ENCODE results near the gene MYRIP.

The MYRIP gene

DNA sequence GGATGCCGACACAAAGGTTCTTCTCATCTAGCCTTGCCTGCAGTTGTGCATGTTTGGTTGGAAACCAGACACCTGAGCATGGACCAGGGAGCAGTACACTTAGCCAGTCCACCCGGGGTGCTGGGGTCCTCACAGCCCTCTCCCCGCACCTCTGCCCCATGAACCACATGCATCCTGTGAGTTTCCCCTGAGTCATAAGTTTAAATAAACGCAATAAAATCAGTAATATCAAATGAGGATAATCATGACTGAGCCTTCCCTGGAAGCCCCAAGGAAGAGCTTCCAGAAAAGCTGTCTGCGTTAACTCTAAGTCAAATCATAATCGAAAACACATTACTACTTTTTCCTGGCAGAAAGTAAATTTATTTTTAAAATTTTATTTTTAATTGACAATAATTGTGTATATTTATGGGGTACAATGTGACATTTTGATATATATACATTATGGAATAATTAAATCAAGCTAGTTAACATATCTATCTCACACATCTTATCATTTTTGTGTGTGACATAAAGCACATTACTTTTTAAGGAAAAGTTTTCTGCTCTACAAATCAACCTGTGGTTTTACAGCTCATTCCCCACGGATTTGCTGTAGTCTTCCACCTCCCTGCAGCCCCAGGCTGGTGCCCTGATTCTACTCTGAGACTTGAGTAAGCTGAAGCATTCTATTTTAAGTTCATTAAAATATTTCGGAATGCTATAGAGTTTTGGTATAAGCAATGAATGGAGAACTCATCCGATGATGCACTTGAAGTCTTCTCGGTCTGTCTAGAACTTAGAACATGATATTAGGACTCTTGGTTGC lies 334.1 kb downstream of the MYRIP start:
- no peak for DNase-seq

DNA sequence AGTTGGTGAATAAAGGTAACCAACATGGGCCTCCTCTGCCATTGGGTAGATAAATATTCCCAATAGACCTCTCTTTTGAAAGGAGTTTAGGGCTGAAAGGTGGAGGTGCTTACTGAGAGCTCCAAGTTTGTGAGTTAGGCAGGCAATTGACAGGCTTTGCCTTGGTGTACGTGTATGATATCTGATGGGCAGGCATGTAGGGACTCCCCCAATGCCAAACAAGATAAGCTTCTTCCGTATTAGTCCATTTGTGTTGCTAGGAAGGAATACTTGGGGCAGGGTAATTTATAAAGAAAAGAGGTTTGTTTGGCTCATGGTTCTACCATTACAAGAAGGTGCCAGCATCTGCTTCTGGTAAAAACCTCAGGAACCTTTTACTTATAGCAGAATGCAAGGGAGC lies 339.4 kb downstream of the MYRIP start:
- no peak for DNase-seq

DNA sequence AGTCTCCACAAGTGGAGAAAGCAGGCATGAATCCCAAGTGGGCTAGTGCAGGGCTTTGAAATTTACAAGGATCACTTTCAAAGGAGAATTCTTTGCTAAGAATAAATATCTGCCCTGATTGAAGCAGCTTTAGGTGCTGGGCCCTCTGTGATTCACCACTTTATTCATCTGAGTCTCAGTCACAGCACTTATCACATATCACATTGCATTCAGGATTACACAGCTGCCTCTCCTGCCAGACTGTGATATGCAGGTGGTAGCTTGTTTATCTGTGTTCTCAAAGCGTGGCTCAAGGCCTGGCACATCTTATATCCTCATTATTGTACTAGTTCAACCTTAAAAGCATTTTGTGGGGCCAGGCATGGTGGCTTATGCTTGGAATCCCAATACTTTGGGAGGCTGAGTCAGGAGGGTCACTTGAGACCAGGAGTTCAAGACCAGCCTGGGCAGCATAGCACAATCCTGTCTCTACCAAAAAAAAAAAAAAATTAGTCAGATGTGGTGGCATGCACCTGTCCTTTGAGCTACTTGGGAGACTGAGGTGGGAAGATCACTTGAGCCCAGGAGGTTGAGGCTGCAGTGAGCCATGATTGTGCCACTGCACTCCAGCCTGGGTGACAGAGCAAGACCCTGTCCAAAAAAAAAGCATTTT lies 343.2 kb downstream of the MYRIP start:
- peak; percentile 12 for DNase-seq

DNA sequence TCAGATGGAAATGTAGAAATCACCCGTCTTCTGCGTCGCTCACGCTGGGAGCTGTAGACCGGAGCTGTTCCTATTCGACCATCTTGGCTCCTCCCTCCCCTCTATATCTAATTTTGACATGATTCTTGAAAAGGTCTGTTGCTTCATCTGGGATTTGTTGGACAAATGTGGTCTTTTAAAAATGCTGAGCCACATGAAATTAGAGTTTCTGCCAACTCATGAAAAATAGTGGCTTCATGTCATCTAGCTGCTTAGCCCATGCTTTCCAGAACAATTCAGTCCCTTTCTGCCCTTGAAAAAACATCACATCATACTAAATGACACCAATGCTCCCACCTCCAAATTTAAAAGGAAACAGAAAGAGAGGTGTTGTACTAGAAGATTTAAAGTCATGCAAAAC lies 351.5 kb downstream of the MYRIP start:
- DNase-seq, result no peak

DNA sequence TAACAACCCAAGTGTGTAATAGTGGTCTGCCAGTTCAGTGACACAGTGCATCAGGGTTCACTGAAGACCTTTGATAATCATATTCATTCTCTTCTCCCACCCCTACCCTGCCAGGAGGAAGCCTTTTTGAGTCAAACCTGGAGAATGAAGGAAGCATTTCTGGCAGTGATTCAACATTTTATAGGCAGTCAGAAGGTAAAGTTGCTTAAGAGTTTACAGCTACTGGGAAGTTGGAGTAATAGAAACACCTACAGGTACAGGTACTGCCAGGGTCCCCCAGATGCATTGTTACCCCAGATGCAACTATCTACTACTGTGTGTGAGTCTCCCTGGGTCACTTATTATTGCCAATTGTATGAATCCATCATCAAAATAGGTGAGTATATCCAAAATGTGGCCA lies 353.2 kb downstream of the MYRIP start:
- DNase-seq, result no peak

DNA sequence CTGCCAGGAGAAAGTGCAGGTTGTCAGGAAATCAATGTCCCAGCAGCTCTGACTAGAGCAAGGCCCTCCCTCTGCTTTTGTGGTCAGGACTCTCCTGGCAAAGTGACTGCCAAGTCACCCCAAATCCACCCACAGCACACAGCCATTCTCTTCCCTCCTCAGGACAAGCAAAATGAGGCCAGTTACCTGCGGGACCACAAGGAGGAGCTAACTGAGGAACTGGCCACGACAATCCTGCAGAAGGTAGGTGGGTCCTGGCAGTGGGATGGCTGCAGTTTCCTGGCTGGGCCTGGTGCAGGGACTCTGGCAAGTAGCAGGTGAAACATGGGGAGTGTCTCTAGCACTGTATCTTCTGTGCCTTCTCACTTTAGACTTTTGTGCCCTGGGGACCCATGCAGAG lies 357.6 kb downstream of the MYRIP start:
- DNase-seq, result no peak

DNA sequence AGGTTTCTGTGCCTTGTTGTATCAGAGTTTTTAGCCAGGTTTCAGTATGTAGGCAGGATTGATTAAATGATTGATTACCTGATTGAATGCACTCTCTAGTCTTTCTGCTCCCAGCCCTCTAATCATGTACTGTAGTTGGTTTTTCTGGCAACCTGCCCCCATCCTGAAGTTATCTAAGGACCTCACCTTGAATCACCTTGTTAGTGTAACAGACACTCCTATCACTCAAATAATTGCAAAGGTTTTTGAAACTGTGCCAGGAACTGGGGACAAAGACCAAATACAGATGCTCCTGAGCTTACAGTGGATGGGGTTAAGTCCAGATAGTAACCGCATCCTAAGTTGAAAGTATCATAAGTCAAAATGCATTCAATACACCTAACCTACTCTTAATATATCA lies 358.5 kb downstream of the MYRIP start:
- no peak for DNase-seq

DNA sequence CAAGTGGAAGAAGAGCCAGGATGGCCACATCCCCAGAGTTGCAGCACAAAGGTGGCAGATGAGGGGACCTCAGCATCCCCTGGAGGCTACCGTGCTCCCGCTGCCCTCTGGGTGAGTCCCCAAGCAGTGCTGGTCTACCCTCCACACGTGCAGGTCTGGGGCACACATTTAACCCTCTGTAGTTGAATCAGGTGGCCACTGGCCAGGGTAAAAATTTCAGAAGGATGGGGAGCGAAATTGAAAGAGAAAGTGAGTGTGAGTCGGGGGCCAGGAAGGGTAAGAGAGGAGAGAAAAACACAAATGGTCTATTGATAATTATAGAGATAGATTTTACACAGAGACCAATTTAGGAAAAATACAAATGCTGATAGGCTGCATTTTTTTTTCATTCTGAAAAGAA lies 360.6 kb downstream of the MYRIP start:
- DNase-seq, result no peak

DNA sequence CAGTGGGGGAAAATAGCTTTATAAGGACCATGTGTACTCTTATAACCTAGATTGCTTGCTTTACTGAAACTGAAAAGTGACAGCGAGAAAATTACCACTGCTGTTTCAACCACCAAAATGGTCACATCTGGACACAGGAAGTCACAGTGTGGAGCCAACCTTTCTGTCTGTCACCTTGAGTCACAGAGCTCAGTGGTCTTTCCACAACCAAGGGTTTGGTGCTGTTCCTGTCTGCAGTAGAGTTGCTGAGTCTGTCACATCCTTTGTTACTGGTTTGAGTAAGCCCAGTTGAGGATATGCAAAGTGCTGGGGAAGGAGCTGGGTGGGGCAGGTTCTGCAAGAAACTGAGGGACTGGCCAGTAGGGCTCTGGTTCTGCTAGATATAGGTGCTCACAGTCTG lies 361.0 kb downstream of the MYRIP start:
- DNase-seq, result no peak

DNA sequence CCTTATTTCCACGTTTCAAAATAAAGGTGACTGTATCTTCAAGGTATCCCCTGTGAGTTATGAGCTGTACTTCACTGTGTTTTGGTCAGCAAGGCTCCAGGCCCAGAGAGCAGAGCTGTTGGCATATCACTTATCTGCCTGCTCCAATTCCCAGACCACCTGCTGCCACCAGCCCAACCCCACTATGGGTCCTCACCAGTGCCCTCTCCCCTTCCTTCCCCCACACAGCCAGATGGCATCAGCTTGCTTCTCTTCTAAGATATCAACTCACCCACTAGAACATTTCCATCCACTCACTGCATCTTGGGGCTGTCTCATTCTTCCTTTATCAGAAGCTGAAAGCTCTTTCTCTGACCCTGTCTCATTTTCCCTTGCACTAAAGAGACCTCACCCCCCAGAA lies 363.2 kb downstream of the MYRIP start:
- DNase-seq, result no peak

DNA sequence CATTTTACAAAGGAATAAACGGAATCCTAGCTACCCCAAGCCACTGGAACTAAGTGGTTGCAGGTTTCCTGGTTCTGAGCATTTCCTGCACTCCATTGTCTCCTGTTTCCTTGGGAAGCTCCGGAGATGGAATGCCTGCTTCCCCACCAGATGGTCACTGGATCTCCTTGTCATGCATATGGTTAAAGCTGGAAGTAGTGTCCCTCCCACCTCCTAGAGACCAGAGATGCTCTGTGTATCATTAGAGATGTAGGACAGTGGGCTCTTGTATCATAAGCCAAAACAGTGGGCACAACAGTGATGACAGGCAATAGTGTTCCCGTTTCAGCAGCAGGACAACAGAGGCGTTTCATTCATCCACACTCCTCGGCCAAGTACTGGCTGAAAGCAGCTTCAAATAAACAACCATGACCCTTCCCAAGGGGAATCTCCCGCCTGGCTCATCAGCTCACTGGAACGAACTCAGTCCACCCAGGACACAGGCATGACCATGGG lies 363.9 kb downstream of the MYRIP start:
- DNase-seq, result no peak

DNA sequence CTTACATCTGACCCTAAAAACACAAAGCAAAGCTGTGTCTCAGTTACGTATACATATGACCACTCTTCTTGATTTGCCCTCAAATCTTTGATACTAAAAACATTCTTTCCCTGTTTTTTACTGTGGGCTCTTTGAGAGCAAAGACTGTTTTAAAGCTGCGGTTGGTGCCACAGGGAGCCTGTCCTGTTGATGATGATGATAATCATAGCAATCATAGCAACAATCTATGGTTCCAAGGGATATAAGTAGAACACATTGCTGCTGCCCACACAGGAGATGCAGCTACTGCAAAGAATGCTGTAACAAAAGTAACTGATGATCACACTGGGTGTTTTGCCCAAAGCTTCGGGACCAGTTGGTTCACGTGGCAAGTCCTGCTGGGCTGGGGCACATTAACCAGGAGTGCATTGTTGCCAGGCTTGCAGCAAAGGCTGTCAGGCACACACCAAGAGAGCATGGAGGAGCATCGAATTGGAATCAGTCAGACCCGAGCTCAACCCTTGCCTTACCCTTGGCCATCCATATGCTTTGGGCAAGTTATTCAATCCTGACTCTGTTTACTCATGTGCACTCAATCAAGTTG lies 368.7 kb downstream of the MYRIP start:
- no peak for DNase-seq

DNA sequence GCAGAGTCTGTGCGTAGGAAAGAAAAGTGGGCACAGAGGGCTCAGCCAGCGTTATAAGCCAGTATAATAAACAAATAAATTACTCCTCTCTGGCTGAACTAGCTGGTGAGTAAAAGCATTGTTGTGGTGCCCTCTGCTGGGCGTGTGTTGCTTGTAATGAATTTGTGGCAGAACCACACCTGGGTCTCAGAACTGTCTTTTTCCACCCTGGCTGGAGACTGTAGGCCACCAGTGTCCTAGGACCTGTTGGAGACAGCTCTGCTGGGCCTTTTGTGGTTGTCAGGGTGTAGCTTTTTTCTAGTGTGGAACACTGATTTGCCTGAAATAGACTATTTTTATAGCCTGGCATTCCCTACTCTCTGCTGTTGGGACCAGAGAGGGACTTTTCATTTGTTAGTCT lies 369.6 kb downstream of the MYRIP start:
- DNase-seq, result no peak

DNA sequence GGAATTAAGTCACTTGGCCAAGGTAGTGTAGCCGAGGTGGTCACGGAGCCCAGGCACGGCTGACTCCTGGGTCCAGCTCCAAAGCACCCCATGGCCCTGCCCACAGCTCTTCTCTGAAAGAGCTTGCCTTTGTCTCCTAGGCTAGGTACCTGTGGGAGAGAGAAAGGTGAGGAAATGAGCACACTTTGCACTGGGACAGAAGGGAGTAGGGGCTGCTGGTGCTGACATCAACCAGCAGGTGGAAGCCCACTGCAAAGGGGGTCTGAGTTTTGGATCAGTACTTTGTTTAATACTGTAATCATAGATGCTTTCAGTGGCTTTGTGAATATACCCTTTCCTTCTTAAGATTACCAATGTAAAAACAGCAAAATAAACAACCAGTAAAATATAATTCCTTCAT lies 371.8 kb downstream of the MYRIP start:
- DNase-seq, result no peak

DNA sequence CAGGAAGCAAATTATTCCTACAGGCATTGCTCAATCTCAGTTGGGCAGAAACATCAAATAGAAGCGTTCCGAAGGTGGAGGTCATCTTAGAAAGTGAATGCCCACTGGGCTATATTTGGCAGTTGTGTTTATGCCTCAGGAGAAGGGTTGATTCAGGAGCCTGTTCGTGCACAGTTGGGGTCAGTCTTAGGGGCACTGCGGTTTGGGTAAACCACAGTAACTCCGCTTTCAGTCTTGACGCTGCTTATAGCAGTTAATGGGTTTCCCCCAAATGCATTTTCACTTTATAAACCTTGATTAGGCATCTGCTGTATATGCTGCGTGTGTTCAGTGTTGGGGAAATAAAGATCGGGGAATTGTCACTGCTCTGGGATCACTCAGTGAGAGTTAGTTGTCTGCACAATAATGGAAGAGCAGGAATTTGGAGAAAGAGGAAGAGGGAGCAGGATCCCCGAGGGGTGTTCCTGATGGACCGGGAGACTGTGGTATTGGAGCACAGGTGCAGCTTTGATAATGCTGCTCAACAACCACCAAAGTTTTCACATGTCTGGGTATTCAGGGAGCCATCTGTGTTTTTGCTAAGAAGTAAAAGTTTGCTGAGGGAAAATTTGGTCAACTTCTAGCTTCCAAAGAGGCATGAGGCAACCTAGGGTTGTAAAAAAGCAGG lies 375.8 kb downstream of the MYRIP start:
- no peak for DNase-seq

DNA sequence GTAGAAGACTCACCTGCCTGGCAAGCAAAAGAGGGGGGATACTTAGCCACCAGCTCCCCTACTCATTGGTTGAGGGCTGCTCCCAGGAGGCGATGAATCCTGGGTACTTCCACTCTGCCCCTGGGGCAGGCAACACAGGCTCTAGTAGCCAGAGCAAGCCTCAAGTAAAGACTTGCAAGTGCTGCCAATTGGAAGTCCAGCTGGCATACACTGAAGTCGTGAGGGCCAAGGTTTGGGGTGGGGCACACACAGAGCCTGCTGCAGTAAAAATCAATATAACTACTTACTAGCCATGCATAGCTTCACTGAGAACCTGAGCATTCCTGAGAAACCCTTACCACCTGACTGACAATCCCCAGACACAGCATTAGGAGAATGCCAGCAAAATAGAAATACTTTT lies 377.1 kb downstream of the MYRIP start:
- DNase-seq, result no peak

DNA sequence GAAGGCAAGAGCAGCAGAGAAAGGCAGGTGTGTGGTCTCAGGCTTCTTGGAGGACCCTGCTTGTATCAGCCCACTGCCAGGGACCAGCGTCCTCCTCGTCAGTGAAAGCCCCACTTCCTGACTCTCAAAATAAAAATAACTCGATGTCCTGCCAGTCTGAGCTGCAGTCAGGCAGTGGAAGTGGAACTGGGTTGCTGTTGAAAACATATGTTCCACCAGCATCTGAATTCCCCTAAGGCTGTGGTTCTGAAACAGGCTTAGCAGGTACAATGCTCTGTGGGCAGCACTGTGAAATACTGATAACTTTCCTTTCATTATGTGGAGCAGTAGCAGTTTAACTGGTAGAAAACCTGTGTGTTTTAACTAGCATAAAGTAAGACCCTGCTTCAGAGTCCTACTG lies 378.5 kb downstream of the MYRIP start:
- DNase-seq, result no peak

DNA sequence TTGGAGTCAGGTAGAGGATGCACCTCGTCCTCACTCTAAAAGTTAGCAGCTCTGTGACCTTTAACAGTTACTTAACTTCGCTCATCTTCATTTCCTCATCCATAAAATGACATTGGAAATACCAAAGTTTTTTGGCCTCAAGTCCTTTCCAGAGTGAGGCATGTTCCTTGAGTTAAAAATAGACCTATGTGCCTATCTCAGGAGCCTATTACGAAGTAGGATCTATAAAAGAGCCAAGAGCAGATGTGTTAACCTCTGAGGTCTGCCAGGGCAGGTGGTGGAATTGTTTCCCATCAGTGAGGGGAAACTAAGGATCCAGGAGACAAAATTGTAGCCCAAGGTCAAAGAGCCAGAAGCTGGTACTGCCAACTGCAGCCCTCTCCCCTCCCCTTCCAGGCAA lies 379.7 kb downstream of the MYRIP start:
- no peak for DNase-seq

DNA sequence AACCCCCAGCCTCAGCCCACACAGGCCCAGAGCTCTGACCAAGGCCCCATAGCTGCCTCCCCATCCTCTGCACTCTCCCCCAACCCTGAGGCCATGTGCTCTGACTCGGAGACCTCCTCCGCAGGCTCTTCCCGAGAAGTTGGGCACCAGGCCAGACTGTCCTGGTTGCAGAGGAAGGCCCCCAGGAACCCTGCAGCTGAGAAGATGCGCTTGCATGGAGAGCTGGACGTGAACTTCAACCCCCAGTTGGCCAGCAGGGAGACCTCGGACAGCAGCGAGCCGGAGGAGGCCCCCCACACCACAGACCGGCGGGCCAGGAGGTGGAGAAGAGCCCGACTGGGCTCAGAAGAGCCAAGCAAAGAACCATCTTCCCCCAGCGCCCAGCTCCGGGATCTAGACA lies 380.6 kb downstream of the MYRIP start:
- no peak for DNase-seq

DNA sequence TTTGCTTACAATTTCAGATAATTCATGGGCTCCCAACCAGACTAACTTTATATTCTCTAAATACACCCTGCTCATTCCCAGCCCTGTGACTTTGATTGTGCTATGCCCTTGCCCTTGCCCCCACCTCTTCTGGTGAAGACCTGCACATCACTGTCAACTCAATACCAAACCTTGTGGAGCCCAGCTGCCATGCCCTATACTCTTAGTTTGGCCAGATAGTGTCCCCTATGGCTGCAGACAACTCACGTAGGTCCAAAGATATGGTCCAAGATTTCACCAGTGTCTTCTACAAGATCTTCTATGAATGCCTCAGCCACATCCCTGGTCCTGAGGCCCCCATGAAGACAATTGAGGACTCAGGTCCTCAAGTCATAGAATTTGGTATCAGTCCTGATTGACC lies 381.8 kb downstream of the MYRIP start:
- DNase-seq, result no peak

DNA sequence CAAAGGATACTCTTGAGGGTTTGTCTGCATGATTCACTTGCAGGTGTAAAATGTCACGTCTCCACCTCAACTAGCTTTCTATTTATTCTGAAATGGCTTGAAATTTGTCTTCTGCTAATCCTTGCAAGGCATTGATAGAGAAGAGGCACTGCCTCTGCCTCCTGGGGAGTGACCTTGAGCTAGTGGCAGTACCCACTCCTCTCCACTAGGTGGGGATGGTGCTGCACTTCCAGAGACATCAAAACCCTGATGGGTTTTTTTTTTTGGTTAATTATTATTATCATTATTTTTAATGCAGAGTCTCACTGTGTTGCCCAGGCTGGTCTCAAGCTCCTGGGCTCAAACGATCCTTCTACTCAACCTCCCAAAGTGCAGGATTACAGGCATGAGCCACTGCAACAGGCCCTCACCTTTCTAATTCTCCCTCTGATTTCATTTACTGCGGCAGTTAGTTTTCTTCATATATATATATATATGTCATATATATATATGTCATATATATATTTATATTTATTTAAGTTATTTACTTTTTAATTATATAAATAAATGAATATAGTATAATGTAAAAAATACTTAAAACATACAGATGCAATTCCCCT lies 382.5 kb downstream of the MYRIP start:
- DNase-seq, result no peak

DNA sequence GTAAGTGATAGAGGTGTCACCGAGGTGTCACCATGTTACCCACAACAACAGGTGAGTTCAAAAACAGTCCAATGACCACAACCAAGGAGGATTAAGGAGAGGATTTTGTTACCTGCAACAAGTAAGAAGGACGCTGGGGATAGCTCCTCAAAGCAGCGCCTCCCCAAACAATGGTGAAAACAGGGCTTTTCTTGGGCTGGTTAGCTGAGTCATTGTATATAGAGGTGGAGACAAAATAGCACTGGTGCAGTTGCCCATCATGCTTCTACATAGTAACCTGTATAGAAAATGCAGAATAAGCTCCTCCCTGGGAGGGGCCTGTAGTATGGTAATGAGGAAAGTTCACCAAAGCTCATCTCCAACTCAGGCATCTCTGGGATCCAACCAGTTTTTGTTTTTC lies 383.2 kb downstream of the MYRIP start:
- no peak for DNase-seq

DNA sequence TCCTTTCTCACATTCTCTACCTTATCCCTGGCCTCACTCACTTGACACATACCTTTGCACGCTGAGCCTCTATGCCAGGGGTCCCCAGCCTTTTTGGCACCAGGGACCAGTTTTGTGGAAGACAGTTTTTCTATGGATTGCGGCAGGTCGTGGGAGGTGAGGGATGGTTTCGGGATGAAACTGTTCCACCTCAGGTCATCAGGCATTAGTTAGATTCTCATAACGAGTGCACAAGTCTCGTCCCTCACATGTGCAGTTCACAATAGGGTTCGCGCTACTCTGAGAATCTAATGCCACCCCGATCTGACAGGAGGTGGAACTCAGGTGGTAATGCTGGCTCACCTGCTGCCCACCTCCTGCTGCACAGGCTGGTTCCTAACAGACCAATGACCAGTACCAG lies 387.6 kb downstream of the MYRIP start:
- no peak for DNase-seq

All from NCI-H774 (cell line).